ENCODE results near the gene SLC37A2. TPM values are rescaled to one million over a fixed set of nuclear protein-coding genes. Genes with fewer than 3 reads are reported as not detected.

The SLC37A2 gene
- polyA plus RNA-seq, 1 donor (not counting 4 experiments of a cell fraction or from before 2014, with no cell fraction given), result 21.0 TPM

GRCh38 chr11:125061281-125061680, 1.8 kb upstream of the SLC37A2 start:
- Histone ChIP-seq H3K4me1 (ENCODE audit: control insufficient read depth, extremely low read depth, insufficient read depth, low read length) (peaks cover 10% of the 10 kb centered on the region), H4K20me1 (ENCODE audit: control insufficient read depth, extremely low read depth, insufficient read depth, low read length) (no peaks in the 10 kb centered on the region), H3K27me3 (ENCODE audit: control insufficient read depth, extremely low read depth, insufficient read depth, low read length) (no peaks in the 10 kb centered on the region), H3K79me2 (ENCODE audit: control insufficient read depth, insufficient read depth, low read length) (peaks cover 2% of the 10 kb centered on the region), H3K27ac (ENCODE audit: control insufficient read depth, insufficient read depth, low read length) (no peak overlapping the region), H3K36me3 (ENCODE audit: control insufficient read depth in 2 of 2, extremely low read depth in 1 of 2, insufficient read depth in 2 of 2, low read length in 2 of 2) (no peaks in the 10 kb centered on the region), H3K4me2 (ENCODE audit: control insufficient read depth, extremely low read depth, insufficient read depth, low read depth, low read length) (no peak overlapping the region), H3K4me3 (ENCODE audit: control insufficient read depth in 2 of 3, extremely low read depth in 1 of 3, insufficient read depth in 2 of 3, low read depth in 1 of 3, low read length in 3 of 3) (no peak overlapping the region), H3K9me1 (ENCODE audit: control insufficient read depth, extremely low read depth, insufficient read depth, low read length) (no peaks in the 10 kb centered on the region), H2AFZ (ENCODE audit: control insufficient read depth, low read length) (no peak overlapping the region), H3K9me3 (ENCODE audit: control insufficient read depth, low read depth, low read length) (no peaks in the 10 kb centered on the region), H3K9ac (ENCODE audit: control insufficient read depth, extremely low read depth, insufficient read depth, low read length) (no peak overlapping the region)
- dilution Hi-C loops (cut with MboI; ENCODE audit: extremely low pct_ligation_motif_present, low sequenced_read_pairs), result no loop called here
- no peak for FAIRE-seq
- DNase-seq (ENCODE audit: low read depth, low spot score), result no peak
- no peak for TF ChIP-seq EZH2 (IDR thresholded peaks at IDR 0.05; ENCODE audit: low read length)
- no peak for TF ChIP-seq CTCF (optimal IDR thresholded peaks at IDR 0.05 in 1 of 3, IDR thresholded peaks at IDR 0.05 in 1 of 3, conservative IDR thresholded peaks at IDR 0.05 in 1 of 3; ENCODE audit: extremely low read depth in 1 of 3, insufficient read depth in 2 of 3, low read length in 3 of 3)

GRCh38 chr11:125062218-125062930, 731 bp upstream of the SLC37A2 start:
- peaks cover 2% of the 10 kb centered on the region for H3K79me2 ChIP-seq (ENCODE audit: control insufficient read depth, insufficient read depth, low read length)
- H3K4me1 ChIP-seq (ENCODE audit: control insufficient read depth, extremely low read depth, insufficient read depth, low read length), result peaks cover 10% of the 10 kb centered on the region
- dilution Hi-C loops (cut with MboI; ENCODE audit: extremely low pct_ligation_motif_present, low sequenced_read_pairs), result no loop called here
- no peak for TF ChIP-seq CTCF (optimal IDR thresholded peaks at IDR 0.05 in 1 of 3, IDR thresholded peaks at IDR 0.05 in 1 of 3, conservative IDR thresholded peaks at IDR 0.05 in 1 of 3; ENCODE audit: extremely low read depth in 1 of 3, insufficient read depth in 2 of 3, low read length in 3 of 3)
- TF ChIP-seq EZH2 (IDR thresholded peaks at IDR 0.05; ENCODE audit: low read length), result no peak
- FAIRE-seq (no peak), DNase-seq (ENCODE audit: low read depth, low spot score) (no peak)
- H3K4me2 ChIP-seq (ENCODE audit: control insufficient read depth, extremely low read depth, insufficient read depth, low read depth, low read length), result peak overlapping the region; percentile 88
- no peaks in the 10 kb centered on the region for H3K9me3 ChIP-seq (ENCODE audit: control insufficient read depth, low read depth, low read length)
- no peaks in the 10 kb centered on the region for H3K36me3 ChIP-seq (ENCODE audit: control insufficient read depth in 2 of 2, extremely low read depth in 1 of 2, insufficient read depth in 2 of 2, low read length in 2 of 2)
- H3K27me3 ChIP-seq (ENCODE audit: control insufficient read depth, extremely low read depth, insufficient read depth, low read length), result no peaks in the 10 kb centered on the region
- no peaks in the 10 kb centered on the region for H4K20me1 ChIP-seq (ENCODE audit: control insufficient read depth, extremely low read depth, insufficient read depth, low read length)
- H3K4me3 ChIP-seq (ENCODE audit: control insufficient read depth in 2 of 3, extremely low read depth in 1 of 3, insufficient read depth in 2 of 3, low read depth in 1 of 3, low read length in 3 of 3), result peak overlapping the region; percentile 54 to 82 (median 71)
- H3K27ac ChIP-seq (ENCODE audit: control insufficient read depth, insufficient read depth, low read length), result peak overlapping the region; percentile 58
- H2AFZ ChIP-seq (ENCODE audit: control insufficient read depth, low read length), result peak overlapping the region; percentile 85
- H3K9ac ChIP-seq (ENCODE audit: control insufficient read depth, extremely low read depth, insufficient read depth, low read length), result peak overlapping the region; percentile 77
- H3K9me1 ChIP-seq (ENCODE audit: control insufficient read depth, extremely low read depth, insufficient read depth, low read length), result no peaks in the 10 kb centered on the region

Measured in keratinocyte (primary cell).